Right lobe of liver (tissue), 4 donors: ENCODE results near the gene RAD21L1.

ENCODE experiments used
- CTCF ChIP-seq, 4 donors: fragments of 200-600 bp in 3 of 4; fragments of 450-650 bp in 1 of 4; IDR thresholded peaks; one replicate each; pipeline versions ENCODE4 v1.5.1 to v1.8.0; 2016 to 2022; ENCODE audit warnings: antibody characterized with exemption in 4 of 4, mild to moderate bottlenecking in 2 of 4
- POLR2A ChIP-seq: fragments of 450-650 bp; IDR thresholded peaks from one replicate; pipeline ENCODE4 v1.6.1; 2017; ENCODE audit warnings: antibody characterized with exemption, mild to moderate bottlenecking
- donor health status: DM: no; HTN: no; CAD: no.
- donor health status: DM: no; HTN: no; CAD: no.
- donor health status: DM: no; HTN: yes; CAD: no.

GRCh38 chr20:1232286-1233111, 6.7 kb downstream of the RAD21L1 start:
- TF ChIP-seq CTCF (IDR thresholded peaks at IDR 0.05) (no peak), POLR2A (no peak)
